Activated naive CD8-positive, alpha-beta T cell (primary cell): ENCODE data around the gene POU3F3.

Experiments used
- H3K27ac Mint-ChIP-seq: one replicate; pipeline ENCODE4 v1.8.0; 2021; ENCODE audit warnings: mixed read lengths
- H3K27me3 Mint-ChIP-seq: one replicate; pipeline ENCODE4 v1.8.0; 2021; ENCODE audit warnings: mixed read lengths
- H3K36me3 Mint-ChIP-seq: one replicate; pipeline ENCODE4 v1.8.0; 2021; ENCODE audit warnings: mixed read lengths
- H3K4me1 Mint-ChIP-seq: one replicate; pipeline ENCODE4 v1.8.0; 2021; ENCODE audit warnings: low read depth, mixed read lengths
- H3K4me3 Mint-ChIP-seq: one replicate; pipeline ENCODE4 v1.8.0; 2021; ENCODE audit warnings: mild to moderate bottlenecking, mixed read lengths
- H3K9me3 Mint-ChIP-seq: one replicate; pipeline ENCODE4 v1.8.0; 2021; ENCODE audit warnings: low read depth, mixed read lengths

The POU3F3 gene

DNA sequence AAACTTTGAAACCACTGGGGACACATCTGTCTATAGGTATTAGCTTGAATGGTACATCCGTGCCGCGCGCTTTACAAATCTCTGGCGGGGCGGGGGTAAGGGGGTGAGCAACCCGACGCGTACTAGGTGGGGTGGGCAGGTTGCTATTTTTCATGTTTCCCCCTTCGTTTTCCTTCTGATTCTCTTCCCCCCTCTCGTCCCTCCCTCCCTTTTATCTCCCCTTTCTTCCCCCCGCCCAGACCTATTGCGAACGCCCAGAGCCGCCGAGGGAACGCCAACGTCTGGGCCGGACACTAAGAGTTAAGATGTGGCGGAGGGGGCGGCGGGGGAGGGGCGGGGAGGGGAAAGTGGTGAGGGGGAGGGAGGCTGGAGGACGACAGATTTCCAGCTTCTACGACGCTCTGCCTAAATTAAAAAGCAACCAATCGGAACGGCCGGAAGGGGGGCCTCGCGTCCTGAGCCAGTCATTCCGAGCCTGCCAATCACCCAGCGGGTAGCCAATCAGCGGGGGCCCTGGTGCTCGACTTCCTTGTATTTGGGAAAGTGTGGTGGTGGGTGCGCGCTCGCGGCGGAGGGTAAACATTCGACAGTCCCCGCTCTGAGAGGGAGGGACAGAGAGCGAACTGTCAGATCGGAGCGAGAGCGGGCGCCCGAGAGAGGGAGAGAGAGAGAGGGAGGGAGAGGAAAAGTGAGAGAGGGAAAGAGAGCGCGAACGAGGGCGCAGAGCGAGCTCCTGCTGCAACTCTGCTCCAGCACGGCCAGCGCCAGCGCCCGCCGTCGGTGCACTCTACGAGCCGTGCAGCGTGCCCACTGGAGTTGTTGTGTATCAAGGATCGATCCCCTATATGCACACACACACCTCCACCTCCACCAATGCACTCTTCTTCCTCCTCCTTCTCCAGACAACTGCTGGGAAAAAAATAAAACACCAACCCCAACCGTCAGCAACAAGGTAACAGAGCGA lies at the start of gene POU3F3:
POU3F3 (plus strand) TSS at position 582 of the 964 bp plus-strand sequence. CDS start 1,396 bp downstream, outside the sequence.
- Mint-ChIP-seq H3K4me3 (peak within 1 kb of the TSS; percentile 92), H3K27me3 (peaks cover 55% of the 10 kb centered on the region), H3K4me1 (peaks cover 45% of the 10 kb centered on the region), H3K27ac (peak within 1 kb of the TSS; percentile 76), H3K36me3 (no peaks in the 10 kb centered on the region), H3K9me3 (peaks cover 4% of the 10 kb centered on the region)

GRCh38 chr2:104804148-104804890 lies 49.6 kb upstream of the POU3F3 start:
- Mint-ChIP-seq H3K4me1 (no peaks in the 10 kb centered on the region), H3K27ac (no peak overlapping the region), H3K9me3 (peaks cover 4% of the 10 kb centered on the region), H3K36me3 (no peaks in the 10 kb centered on the region), H3K27me3 (no peaks in the 10 kb centered on the region), H3K4me3 (no peak overlapping the region)

- H3K36me3 Mint-ChIP-seq: no peaks in the 10 kb centered on the region
- H3K27me3 Mint-ChIP-seq: peaks cover 4% of the 10 kb centered on the region
- H3K4me3 Mint-ChIP-seq: no peak overlapping the region
- H3K4me1 Mint-ChIP-seq: no peaks in the 10 kb centered on the region
- H3K27ac Mint-ChIP-seq: no peak overlapping the region
- peaks cover 5% of the 10 kb centered on the region for H3K9me3 Mint-ChIP-seq
These were observed 41.6 kb upstream of the POU3F3 start for GRCh38 chr2:104812286-104812685.

- H3K4me3 Mint-ChIP-seq: no peak overlapping the region
- no peak overlapping the region for H3K27ac Mint-ChIP-seq
- peaks cover 1% of the 10 kb centered on the region for H3K27me3 Mint-ChIP-seq
- no peaks in the 10 kb centered on the region for H3K4me1 Mint-ChIP-seq
- H3K36me3 Mint-ChIP-seq: no peaks in the 10 kb centered on the region
- H3K9me3 Mint-ChIP-seq: no peaks in the 10 kb centered on the region
These were observed 37.8 kb upstream of the POU3F3 start for GRCh38 chr2:104816143-104816542.

- Mint-ChIP-seq H3K27ac (no peak overlapping the region), H3K4me3 (no peak overlapping the region), H3K27me3 (peaks cover 1% of the 10 kb centered on the region), H3K9me3 (no peaks in the 10 kb centered on the region), H3K4me1 (no peaks in the 10 kb centered on the region), H3K36me3 (no peaks in the 10 kb centered on the region)
These were observed 35.7 kb upstream of the POU3F3 start for GRCh38 chr2:104818264-104818663.

GRCh38 chr2:104820126-104820525 lies 33.8 kb upstream of the POU3F3 start:
- Mint-ChIP-seq H3K4me3 (no peak overlapping the region), H3K36me3 (no peaks in the 10 kb centered on the region), H3K27me3 (peaks cover 1% of the 10 kb centered on the region), H3K4me1 (no peaks in the 10 kb centered on the region), H3K9me3 (peaks cover 4% of the 10 kb centered on the region), H3K27ac (no peak overlapping the region)

GRCh38 chr2:104825124-104825865 lies 28.6 kb upstream of the POU3F3 start:
- H3K27me3 Mint-ChIP-seq: peaks cover 15% of the 10 kb centered on the region
- H3K36me3 Mint-ChIP-seq: no peaks in the 10 kb centered on the region
- H3K27ac Mint-ChIP-seq: no peak overlapping the region
- H3K9me3 Mint-ChIP-seq: peaks cover 4% of the 10 kb centered on the region
- H3K4me1 Mint-ChIP-seq: no peaks in the 10 kb centered on the region
- H3K4me3 Mint-ChIP-seq: no peak overlapping the region

DNA sequence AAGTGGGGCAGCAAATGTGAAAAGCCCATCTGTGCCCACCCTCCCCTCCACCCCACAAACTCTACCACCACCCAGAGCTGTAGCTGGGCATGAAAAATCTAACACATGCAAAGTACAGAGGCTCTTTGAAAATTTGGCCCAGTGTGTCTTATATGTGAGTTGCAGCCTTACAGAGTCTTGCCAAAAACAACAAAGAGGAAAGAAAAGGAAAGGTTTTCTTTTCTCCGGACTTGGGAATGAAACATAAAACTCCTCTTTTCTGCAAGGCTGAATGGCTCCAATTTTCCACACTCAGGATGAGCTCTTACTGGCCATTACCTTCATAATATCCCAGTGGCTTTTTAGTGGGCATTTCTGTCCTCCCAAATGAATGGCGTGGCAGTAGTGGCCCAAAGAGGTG lies 27.9 kb upstream of the POU3F3 start:
- H3K9me3 Mint-ChIP-seq: peaks cover 4% of the 10 kb centered on the region
- H3K4me1 Mint-ChIP-seq: no peaks in the 10 kb centered on the region
- H3K27ac Mint-ChIP-seq: no peak overlapping the region
- peaks cover 15% of the 10 kb centered on the region for H3K27me3 Mint-ChIP-seq
- H3K4me3 Mint-ChIP-seq: no peak overlapping the region
- H3K36me3 Mint-ChIP-seq: no peaks in the 10 kb centered on the region

- Mint-ChIP-seq H3K4me3 (no peak overlapping the region), H3K36me3 (no peaks in the 10 kb centered on the region), H3K27me3 (peaks cover 16% of the 10 kb centered on the region), H3K9me3 (no peaks in the 10 kb centered on the region), H3K27ac (no peak overlapping the region), H3K4me1 (no peaks in the 10 kb centered on the region)
These were observed 22.2 kb upstream of the POU3F3 start for GRCh38 chr2:104831742-104832141.

GRCh38 chr2:104834431-104835153 lies 19.3 kb upstream of the POU3F3 start:
- no peaks in the 10 kb centered on the region for H3K4me1 Mint-ChIP-seq
- peaks cover 5% of the 10 kb centered on the region for H3K27me3 Mint-ChIP-seq
- H3K36me3 Mint-ChIP-seq: no peaks in the 10 kb centered on the region
- no peaks in the 10 kb centered on the region for H3K9me3 Mint-ChIP-seq
- H3K4me3 Mint-ChIP-seq: no peak overlapping the region
- H3K27ac Mint-ChIP-seq: no peak overlapping the region

DNA sequence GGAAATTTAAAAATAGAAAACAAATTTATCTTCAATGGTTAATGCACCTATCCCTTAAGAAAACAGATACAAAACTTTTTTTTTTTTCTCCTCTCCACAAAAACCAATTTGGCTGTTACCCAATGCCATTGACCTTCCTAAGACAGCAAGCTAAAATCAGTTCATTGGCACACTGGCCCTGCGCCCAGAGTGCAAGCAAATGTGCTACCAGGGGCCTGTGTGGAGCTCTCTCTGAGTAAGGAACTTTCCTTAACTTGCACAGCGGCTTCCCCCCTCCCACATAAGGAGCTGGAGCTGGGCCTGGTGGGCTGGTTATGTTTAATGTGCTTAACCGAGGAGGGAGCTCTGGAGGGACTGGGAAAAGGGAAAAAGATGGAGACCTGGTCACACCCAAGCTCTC lies 17.6 kb upstream of the POU3F3 start:
- no peaks in the 10 kb centered on the region for H3K4me1 Mint-ChIP-seq
- peaks cover 7% of the 10 kb centered on the region for H3K27me3 Mint-ChIP-seq
- H3K4me3 Mint-ChIP-seq: no peak overlapping the region
- no peak overlapping the region for H3K27ac Mint-ChIP-seq
- no peaks in the 10 kb centered on the region for H3K36me3 Mint-ChIP-seq
- H3K9me3 Mint-ChIP-seq: no peaks in the 10 kb centered on the region

- peaks cover 12% of the 10 kb centered on the region for H3K27me3 Mint-ChIP-seq
- no peaks in the 10 kb centered on the region for H3K36me3 Mint-ChIP-seq
- H3K27ac Mint-ChIP-seq: no peak overlapping the region
- no peak overlapping the region for H3K4me3 Mint-ChIP-seq
- no peaks in the 10 kb centered on the region for H3K4me1 Mint-ChIP-seq
- H3K9me3 Mint-ChIP-seq: no peaks in the 10 kb centered on the region
These were observed 17.1 kb upstream of the POU3F3 start for GRCh38 chr2:104836841-104837240.

- Mint-ChIP-seq H3K4me3 (no peak overlapping the region), H3K27me3 (peaks cover 20% of the 10 kb centered on the region), H3K27ac (no peak overlapping the region), H3K4me1 (peaks cover 8% of the 10 kb centered on the region), H3K36me3 (no peaks in the 10 kb centered on the region), H3K9me3 (no peaks in the 10 kb centered on the region)
These were observed 13.8 kb upstream of the POU3F3 start for GRCh38 chr2:104840156-104840555.

DNA sequence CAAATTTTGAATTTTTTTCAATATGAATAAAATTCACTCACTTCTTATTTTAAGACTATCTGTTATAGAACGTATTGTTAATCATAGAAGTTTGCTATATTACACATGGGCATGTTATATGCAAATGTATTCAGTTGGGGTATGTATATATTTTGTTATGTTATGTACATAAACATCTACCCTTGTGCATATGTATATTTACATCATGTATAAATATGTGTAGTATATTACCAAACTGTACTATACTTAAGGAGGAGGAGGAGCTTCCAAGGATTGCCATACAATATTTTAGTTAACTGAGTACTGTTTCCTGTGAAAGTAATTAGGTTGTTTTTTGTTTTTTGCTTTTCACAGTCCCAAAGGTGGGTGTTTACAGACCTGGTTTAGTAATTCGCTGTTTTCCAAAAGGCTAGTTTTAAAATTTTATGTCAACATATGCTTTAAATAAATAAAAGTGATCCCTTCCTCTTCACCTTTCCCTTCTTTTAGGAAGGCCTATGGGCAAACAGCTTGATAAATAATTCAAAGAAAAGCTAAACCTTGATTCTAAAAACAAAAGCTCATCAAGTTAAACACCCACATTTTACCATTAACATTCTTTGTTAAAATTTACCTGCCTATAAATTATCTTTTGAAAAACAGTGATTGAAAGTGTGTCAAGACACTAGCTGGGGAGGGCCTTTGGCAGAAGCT lies 12.9 kb upstream of the POU3F3 start:
- Mint-ChIP-seq H3K4me3 (no peak overlapping the region), H3K36me3 (no peaks in the 10 kb centered on the region), H3K27ac (no peak overlapping the region), H3K9me3 (no peaks in the 10 kb centered on the region), H3K27me3 (peaks cover 27% of the 10 kb centered on the region), H3K4me1 (peaks cover 12% of the 10 kb centered on the region)
